Panc1 (cell line): ENCODE data around the gene JAZF1. TPM values are rescaled to one million over a fixed set of nuclear protein-coding genes. Genes with fewer than 3 reads are reported as not detected.

Experiments
- ATAC-seq: fragments of 200-7000 bp; cut with Tn5 transposase; 2 replicates; pipeline ENCODE4 v1.9.1; 2020; ENCODE audit warnings: mild to moderate bottlenecking, moderate library complexity
- BruUV-seq: library from RNA; stranded (reverse); fragments of 400-500 nt; replicated peaks from 2 replicates; lab custom pipeline; 2021; lab: Mats Ljungman, UMichigan
- CTCF ChIA-PET: fragments of 300-600 bp; sonication (Branson Sonifier 250); formaldehyde crosslinking; loops from one replicate; lab custom pipeline; 2022; ENCODE audit warnings: antibody characterized with exemption; lab: Charles Lee
- POLR2A ChIA-PET: fragments of 300-600 bp; sonication (Branson Sonifier 250); formaldehyde crosslinking; loops from one replicate; lab custom pipeline; 2022; ENCODE audit warnings: antibody characterized with exemption; lab: Charles Lee
- DNase-seq: peaks from one replicate; pipeline ENCODE4 v3.0.0-alpha.2; 2010; ENCODE audit warnings: low read depth, low spot score
- H3K27ac ChIP-seq: 2 replicates; pipeline ENCODE4 v1.5.1; 2011; ENCODE audit warnings: mild to moderate bottlenecking, low read length, inconsistent platforms
- H3K27me3 ChIP-seq: fragments of 200-500 bp; sonication (Bioruptor generic); 2 replicates; pipeline ENCODE4 v1.6.0; 2014; ENCODE audit warnings: low read length, inconsistent platforms; ENCODE audit not compliant: control insufficient read depth, insufficient read depth
- H3K36me3 ChIP-seq: fragments of 200-500 bp; sonication (Bioruptor generic); 2 replicates; pipeline ENCODE4 v1.5.1; 2014; ENCODE audit warnings: inconsistent platforms, mild to moderate bottlenecking, low read length, moderate library complexity; ENCODE audit not compliant: control insufficient read depth, insufficient read depth
- H3K4me1 ChIP-seq: 2 replicates; pipeline ENCODE4 v1.5.1; 2011; ENCODE audit warnings: inconsistent platforms, mild to moderate bottlenecking, low read length, moderate library complexity; ENCODE audit not compliant: control insufficient read depth, insufficient read depth
- H3K4me3 ChIP-seq, 2 experiments: 2 replicates each; pipeline ENCODE4 v1.5.1; 2011 to 2012; ENCODE audit warnings: low read depth in 2 of 2, low read length in 2 of 2, mild to moderate bottlenecking in 2 of 2, inconsistent platforms in 1 of 2, moderate library complexity in 1 of 2
- H3K9me3 ChIP-seq: fragments of 200-500 bp; sonication (Bioruptor generic); 2 replicates; pipeline ENCODE4 v1.5.1; 2014; ENCODE audit warnings: low read depth, mild to moderate bottlenecking, inconsistent platforms, low read length, moderate library complexity; ENCODE audit not compliant: control insufficient read depth, insufficient read depth
- CTCF ChIP-seq: fragments of 450-650 bp; IDR thresholded peaks from 2 replicates; pipeline ENCODE4 v1.5.1; 2017; ENCODE audit warnings: mild to moderate bottlenecking
- POLR2AphosphoS5 ChIP-seq: IDR thresholded peaks from 2 replicates; pipeline ENCODE4 v1.6.1; 2012; ENCODE audit warnings: mild to moderate bottlenecking, low read depth, low read length, moderate library complexity
- REST ChIP-seq, 2 experiments: IDR thresholded peaks; 2 replicates each; pipeline ENCODE4 v1.6.1; 2011 to 2012; ENCODE audit warnings: low read depth in 2 of 2, control low read depth in 1 of 2, low read length in 1 of 2, mild to moderate bottlenecking in 1 of 2, moderate library complexity in 1 of 2; ENCODE audit not compliant: insufficient read depth in 1 of 2
- SIN3A ChIP-seq: IDR thresholded peaks from 2 replicates; pipeline ENCODE4 v1.6.1; 2012; ENCODE audit warnings: low read depth, mild to moderate bottlenecking, low read length, moderate library complexity, borderline replicate concordance; ENCODE audit not compliant: insufficient read depth
- TCF7L2 ChIP-seq: IDR thresholded peaks from 2 replicates; pipeline ENCODE4 v1.6.1; 2011; ENCODE audit warnings: mild to moderate bottlenecking, low read depth, low read length, inconsistent platforms
- in situ Hi-C: cut with HindIII; loops from 2 replicates; pipeline ENCODE4 v1.10.0; 2016; ENCODE audit warnings: low sequenced_read_pairs, low pct_unique_long_range_greater_than_20kb
- intact Hi-C: fragments of 100-400 bp; cut with micrococcal nuclease; formaldehyde crosslinking; loops from one replicate; pipeline ENCODE4 v1.10.0; 2022; ENCODE audit not compliant: unreplicated experiment
- total RNA-seq: library from RNA; stranded (reverse); gene quantifications from one replicate; pipeline ENCODE4 v1.2.1, GENCODE V29; 2021; ENCODE audit not compliant: unreplicated experiment

Gene JAZF1
- total RNA-seq, 1 experiment from 2014 or later, result 8.8 TPM

GRCh38 chr7:28036696-28037095 is 143.9 kb downstream of the JAZF1 start:
- H3K9me3 ChIP-seq, result no peaks in the 10 kb centered on the region
- ChIA-PET POLR2A (no interaction called here), CTCF (interaction anchor here (0.5 to 2.2 kb wide), 2 partner anchors 25 to 115 kb away, joined by 4 to 8 read pairs; no protein-coding TSS in a partner anchor)
- ATAC-seq (peak; percentile 73), DNase-seq (no peak)
- no peaks in the 10 kb centered on the region for H3K36me3 ChIP-seq
- BruUV-seq, result no TSS peak
- in situ Hi-C loops (no loop called here), intact Hi-C loops (no loop called here)
- peak overlapping the region; percentile 93 for H3K27ac ChIP-seq
- peaks cover 75% of the 10 kb centered on the region for H3K4me1 ChIP-seq
- TF ChIP-seq TCF7L2, result no peak
- peak overlapping the region in 1 of 2 experiments; percentile 17; a peak in 2 of 4 replicates for H3K4me3 ChIP-seq
- H3K27me3 ChIP-seq, result no peaks in the 10 kb centered on the region

DNA sequence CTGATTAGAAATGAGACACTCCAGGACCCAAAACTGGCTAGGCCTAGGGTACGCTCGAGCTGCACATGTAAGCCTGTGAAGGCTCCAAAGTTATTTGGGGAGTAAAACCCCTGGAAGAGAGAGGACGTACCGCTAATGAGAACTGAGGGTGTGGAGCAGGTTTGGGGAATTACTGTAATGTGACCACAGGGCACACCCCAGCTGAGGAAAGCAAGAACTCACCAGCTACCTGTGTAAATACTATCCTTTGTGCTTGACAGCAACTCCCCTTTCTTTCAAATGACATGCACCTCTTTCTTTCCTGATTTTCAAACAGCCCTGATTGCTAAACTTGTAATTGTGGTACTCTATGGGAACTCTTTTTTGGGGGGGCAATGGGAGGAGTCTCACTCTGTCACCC is 147.2 kb downstream of the JAZF1 start:
- H3K27ac ChIP-seq, result peak overlapping the region; percentile 23
- no peaks in the 10 kb centered on the region for H3K9me3 ChIP-seq
- intact Hi-C loops (no loop called here), in situ Hi-C loops (no loop called here)
- H3K27me3 ChIP-seq, result no peaks in the 10 kb centered on the region
- H3K4me3 ChIP-seq, result no peak overlapping the region
- BruUV-seq, result no TSS peak
- ChIA-PET POLR2A (no interaction called here), CTCF (no interaction called here)
- DNase-seq (no peak), ATAC-seq (no peak)
- H3K4me1 ChIP-seq, result peaks cover 52% of the 10 kb centered on the region
- H3K36me3 ChIP-seq, result no peaks in the 10 kb centered on the region
- TF ChIP-seq REST (IDR thresholded peaks at IDR 0.05; ENCODE audit: insufficient read depth in 1 of 2, low read depth in 2 of 2, low read length in 1 of 2) (no peak), SIN3A (no peak)

DNA sequence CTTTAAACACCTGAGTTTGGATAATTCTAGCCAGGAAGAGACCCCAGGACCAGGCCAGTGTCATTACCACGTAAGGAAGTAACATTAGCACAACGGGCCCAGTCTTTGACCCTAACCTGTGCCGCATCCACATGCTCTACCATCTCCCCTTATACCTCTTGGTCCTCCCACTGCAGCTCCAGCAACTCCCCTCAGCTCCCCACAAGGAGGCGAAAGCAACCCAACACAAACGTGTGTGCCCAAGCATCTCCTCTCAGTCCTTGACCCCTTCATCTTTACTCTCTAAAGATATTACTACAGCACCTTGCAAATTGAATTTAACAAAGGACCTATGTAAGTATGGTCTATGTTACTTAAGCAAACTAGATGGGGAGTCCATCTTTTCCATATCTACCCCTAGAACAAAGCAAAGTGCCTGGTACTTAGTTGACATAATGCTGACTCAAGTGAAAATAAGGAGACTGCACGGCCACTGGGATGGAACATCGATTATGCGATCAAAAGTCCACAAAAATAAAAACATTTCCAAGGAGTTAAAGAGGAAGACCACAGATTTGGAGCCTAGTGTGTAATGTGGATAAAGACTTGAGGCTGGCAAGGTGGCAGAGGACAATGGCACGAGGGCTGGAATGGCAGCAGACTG is 147.7 kb downstream of the JAZF1 start:
- ChIA-PET CTCF (interaction anchor here (0.6 kb wide), 1 partner anchor 45 kb away, joined by 4 read pairs; no protein-coding TSS in a partner anchor), POLR2A (no interaction called here)
- no TSS peak for BruUV-seq
- no peak overlapping the region for H3K4me3 ChIP-seq
- ATAC-seq (no peak), DNase-seq (no peak)
- intact Hi-C loops, result no loop called here
- H3K4me1 ChIP-seq, result peaks cover 48% of the 10 kb centered on the region
- in situ Hi-C loops, result no loop called here
- no peaks in the 10 kb centered on the region for H3K36me3 ChIP-seq
- H3K9me3 ChIP-seq, result no peaks in the 10 kb centered on the region
- peak overlapping the region; percentile 23 for H3K27ac ChIP-seq
- no peak for TF ChIP-seq REST (IDR thresholded peaks at IDR 0.05; ENCODE audit: insufficient read depth in 1 of 2, low read depth in 2 of 2, low read length in 1 of 2)
- TF ChIP-seq SIN3A, result no peak
- TF ChIP-seq POLR2AphosphoS5, result no peak
- no peak for TF ChIP-seq TCF7L2
- peak; percentile 39 for TF ChIP-seq CTCF
- H3K27me3 ChIP-seq, result no peaks in the 10 kb centered on the region
